NCI-H446 (cell line): Measurements from ENCODE around the gene EIF2D.
"Not testable (repeated sequence)": the region's sequence is repeated elsewhere in the genome, so short reads cannot be mapped to it uniquely, and the experiment has no call there.

Experiments
- DNase-seq, 2 experiments: peaks; one replicate each; lab custom pipeline; 2025; lab: John Stamatoyannopoulos, UW

Gene EIF2D

GRCh38 chr1:206586501-206587445 is 25.5 kb downstream of the EIF2D start:
- DNase-seq: no peak

GRCh38 chr1:206584683-206585082 is 27.6 kb downstream of the EIF2D start:
- no peak for DNase-seq

GRCh38 chr1:206583707-206584648 is 28.3 kb downstream of the EIF2D start:
- peak; percentile 60 to 69 for DNase-seq

GRCh38 chr1:206582971-206583706 is 29.1 kb downstream of the EIF2D start:
- no peak for DNase-seq

- DNase-seq: no peak
Measured at GRCh38 chr1:206582537-206582936, 29.7 kb downstream of the EIF2D start.

GRCh38 chr1:206581571-206581981 is 30.7 kb downstream of the EIF2D start:
- DNase-seq: peak in 1 of 2 experiments; percentile 47

- DNase-seq: not testable (repeated sequence)
Measured at GRCh38 chr1:206581114-206581497, 31.2 kb downstream of the EIF2D start.

GRCh38 chr1:206580438-206581113 is 31.7 kb downstream of the EIF2D start:
- no peak for DNase-seq

- DNase-seq: no peak
Measured at GRCh38 chr1:206579747-206580437, 32.4 kb downstream of the EIF2D start.

- DNase-seq: peak in 1 of 2 experiments; percentile 46
Measured at GRCh38 chr1:206578978-206579374, 33.3 kb downstream of the EIF2D start.

GRCh38 chr1:206578068-206578977 is 33.9 kb downstream of the EIF2D start:
- no peak for DNase-seq

- DNase-seq: no peak
Measured at GRCh38 chr1:206577626-206578025, 34.6 kb downstream of the EIF2D start.

GRCh38 chr1:206575894-206576737 is 36.1 kb downstream of the EIF2D start:
- DNase-seq: no peak

- DNase-seq: peak in 1 of 2 experiments; percentile 81
Measured at GRCh38 chr1:206575165-206575893, 36.9 kb downstream of the EIF2D start.

- no peak for DNase-seq
Measured at GRCh38 chr1:206573762-206574161, 38.5 kb downstream of the EIF2D start.

- DNase-seq: no peak
Measured at GRCh38 chr1:206573319-206573718, 38.9 kb downstream of the EIF2D start.

GRCh38 chr1:206572835-206573234 is 39.4 kb downstream of the EIF2D start:
- DNase-seq: no peak

- DNase-seq: no peak
Measured at GRCh38 chr1:206570529-206570928, 41.7 kb downstream of the EIF2D start.
